H9 (cell line): ENCODE measurements around the gene PPBP. TPM values are rescaled to one million over a fixed set of nuclear protein-coding genes. Genes with fewer than 3 reads are reported as not detected.

Experiments
- DNase-seq: peaks from one replicate; pipeline ENCODE4 v3.0.0-alpha.2; 2017
- H2AFZ ChIP-seq: one replicate; pipeline ENCODE4 v1.6.1; 2013; ENCODE audit warnings: mild to moderate bottlenecking, low read length, control low read depth, moderate library complexity
- H2AK5ac ChIP-seq: 2 replicates; pipeline ENCODE4 v1.6.1; 2013; ENCODE audit warnings: low read length, control low read depth, mixed read lengths; ENCODE audit not compliant: insufficient read length
- H2BK120ac ChIP-seq: one replicate; pipeline ENCODE4 v1.6.1; 2013; ENCODE audit warnings: low read depth, mild to moderate bottlenecking, low read length, control low read depth, inconsistent platforms; ENCODE audit not compliant: poor library complexity, severe bottlenecking
- H2BK12ac ChIP-seq: 2 replicates; pipeline ENCODE4 v1.6.1; 2013; ENCODE audit warnings: low read length, control low read depth, mixed read lengths, low read depth; ENCODE audit not compliant: insufficient read length
- H2BK15ac ChIP-seq: 2 replicates; pipeline ENCODE4 v1.6.1; 2013; ENCODE audit warnings: low read depth, low read length, control low read depth
- H2BK20ac ChIP-seq: one replicate; pipeline ENCODE4 v1.6.1; 2013; ENCODE audit warnings: low read depth, mild to moderate bottlenecking, low read length, control low read depth, inconsistent platforms; ENCODE audit not compliant: poor library complexity, severe bottlenecking
- H2BK5ac ChIP-seq: 2 replicates; pipeline ENCODE4 v1.6.1; 2013; ENCODE audit warnings: low read length, control low read depth, mixed read lengths; ENCODE audit not compliant: insufficient read length
- H3K14ac ChIP-seq: 2 replicates; pipeline ENCODE4 v1.6.1; 2013; ENCODE audit warnings: low read length, control low read depth; ENCODE audit not compliant: insufficient read depth
- H3K18ac ChIP-seq: 2 replicates; pipeline ENCODE4 v1.6.1; 2013; ENCODE audit warnings: low read depth, mild to moderate bottlenecking, mixed read lengths, low read length, control low read depth; ENCODE audit not compliant: insufficient read length
- H3K23ac ChIP-seq: 2 replicates; pipeline ENCODE4 v1.6.1; 2013; ENCODE audit warnings: low read length, control low read depth, mixed read lengths, low read depth; ENCODE audit not compliant: insufficient read length
- H3K23me2 ChIP-seq: 2 replicates; pipeline ENCODE4 v1.6.1; 2013; ENCODE audit warnings: low read depth, mild to moderate bottlenecking, mixed read lengths, low read length, control low read depth; ENCODE audit not compliant: insufficient read length, poor library complexity, severe bottlenecking
- H3K27ac ChIP-seq: 2 replicates; pipeline ENCODE4 v1.5.1; 2013; ENCODE audit warnings: low read length, control low read depth, mixed read lengths, low read depth; ENCODE audit not compliant: insufficient read length
- H3K27me3 ChIP-seq: 2 replicates; pipeline ENCODE4 v1.6.1; 2013; ENCODE audit warnings: low read length, control low read depth, inconsistent platforms; ENCODE audit not compliant: insufficient read depth
- H3K4ac ChIP-seq: 2 replicates; pipeline ENCODE4 v1.6.1; 2013; ENCODE audit warnings: low read depth, mild to moderate bottlenecking, control low read depth, inconsistent platforms, low read length, moderate library complexity
- H3K4me1 ChIP-seq: 2 replicates; pipeline ENCODE4 v1.6.1; 2013; ENCODE audit warnings: low read length, control low read depth, inconsistent platforms; ENCODE audit not compliant: insufficient read depth
- H3K4me2 ChIP-seq: 2 replicates; pipeline ENCODE4 v1.6.1; 2013; ENCODE audit warnings: low read length, control low read depth, mixed read lengths; ENCODE audit not compliant: insufficient read length, insufficient read depth
- H3K56ac ChIP-seq: 2 replicates; pipeline ENCODE4 v1.6.1; 2013; ENCODE audit warnings: low read depth, mild to moderate bottlenecking, mixed read lengths, low read length, control low read depth; ENCODE audit not compliant: insufficient read length
- H3K79me1 ChIP-seq: 2 replicates; pipeline ENCODE4 v1.6.1; 2013; ENCODE audit warnings: low read depth, mild to moderate bottlenecking, moderate library complexity, low read length, control low read depth, inconsistent platforms; ENCODE audit not compliant: insufficient read depth, poor library complexity, severe bottlenecking
- H3K79me2 ChIP-seq: 2 replicates; pipeline ENCODE4 v1.6.1; 2013; ENCODE audit warnings: low read length, control low read depth, inconsistent platforms; ENCODE audit not compliant: insufficient read depth
- H3K9ac ChIP-seq: 2 replicates; pipeline ENCODE4 v1.6.1; 2013; ENCODE audit warnings: low read length, control low read depth, mixed read lengths; ENCODE audit not compliant: insufficient read length; ENCODE audit errors: extremely low read depth
- H3K9me3 ChIP-seq: one replicate; pipeline ENCODE4 v1.6.1; 2013; ENCODE audit warnings: low read depth, low read length, inconsistent platforms; ENCODE audit not compliant: control insufficient read depth
- H3T11ph ChIP-seq: one replicate; pipeline ENCODE4 v1.6.1; 2013; ENCODE audit warnings: mild to moderate bottlenecking, low read length, control low read depth, inconsistent platforms
- H4K20me1 ChIP-seq: one replicate; pipeline ENCODE4 v1.6.1; 2013; ENCODE audit not compliant: control insufficient read depth, insufficient read length, insufficient read depth
- H4K5ac ChIP-seq: 2 replicates; pipeline ENCODE4 v1.6.1; 2013; ENCODE audit warnings: low read depth, mild to moderate bottlenecking, mixed read lengths, low read length, control low read depth; ENCODE audit not compliant: insufficient read length
- H4K8ac ChIP-seq: replicated peaks from 2 replicates; pipeline ENCODE4 v1.6.1; 2013; ENCODE audit warnings: low read length, control low read depth, mixed read lengths, low read depth; ENCODE audit not compliant: insufficient read length
- H4K91ac ChIP-seq: 2 replicates; pipeline ENCODE4 v1.6.1; 2013; ENCODE audit warnings: low read depth, mild to moderate bottlenecking, moderate library complexity, mixed read lengths, low read length, control low read depth; ENCODE audit not compliant: insufficient read length
- H3K27ac Mint-ChIP-seq, 3 experiments: 2 replicates in 2 of 3; 3 replicates in 1 of 3; pipeline ENCODE4 v1.8.0; 2020 to 2021; ENCODE audit warnings: mixed read lengths in 3 of 3, mild to moderate bottlenecking in 1 of 3, moderate library complexity in 1 of 3
- H3K27me3 Mint-ChIP-seq: 2 replicates; pipeline ENCODE4 v1.8.0; 2021; ENCODE audit warnings: low read depth, mild to moderate bottlenecking, moderate library complexity, mixed read lengths
- H3K36me3 Mint-ChIP-seq, 3 experiments: 2 replicates in 2 of 3; 3 replicates in 1 of 3; pipeline ENCODE4 v1.8.0; 2020 to 2021; ENCODE audit warnings: low read depth in 3 of 3, mixed read lengths in 3 of 3; ENCODE audit not compliant: insufficient read depth in 1 of 3
- H3K4me1 Mint-ChIP-seq, 2 experiments: 2 replicates each; pipeline ENCODE4 v1.8.0; 2020; ENCODE audit warnings: mixed read lengths in 2 of 2
- H3K4me3 Mint-ChIP-seq, 2 experiments: 2 replicates in 1 of 2; 3 replicates in 1 of 2; pipeline ENCODE4 v1.8.0; 2020 to 2021; ENCODE audit warnings: mild to moderate bottlenecking in 2 of 2, mixed read lengths in 2 of 2, moderate library complexity in 1 of 2
- H3K9me3 Mint-ChIP-seq, 2 experiments: 2 replicates in 1 of 2; 3 replicates in 1 of 2; pipeline ENCODE4 v1.8.0; 2020; ENCODE audit warnings: mild to moderate bottlenecking in 2 of 2, mixed read lengths in 2 of 2, moderate library complexity in 1 of 2
- WGBS: extraction: QIAGEN DNeasy Blood & Tissue Kit; methylation state at CpG from one replicate; pipeline ENCODE4 v1.1.7; 2013; ENCODE audit warnings: missing lambda C conversion rate, low lambda C conversion rate, mixed read lengths; ENCODE audit not compliant: insufficient read length; ENCODE audit errors: extremely low coverage; 5-methylcytosine and 5-hydroxymethylcytosine counted together
- total RNA-seq: library from RNA; stranded (reverse); gene quantifications from 2 replicates; pipeline ENCODE4 v1.2.1, GENCODE V29; 2021
- TF ChIP-seq, protein P1 (sequence below): fragments of 200-600 bp; sonication (generic); conservative IDR thresholded peaks from 3 replicates; pipeline ENCODE4 v1.8.0; 2021; ENCODE audit warnings: antibody characterized with exemption, mild to moderate bottlenecking

The PPBP gene
- total RNA-seq, 1 experiment from 2014 or later: 0.33 TPM

DNA sequence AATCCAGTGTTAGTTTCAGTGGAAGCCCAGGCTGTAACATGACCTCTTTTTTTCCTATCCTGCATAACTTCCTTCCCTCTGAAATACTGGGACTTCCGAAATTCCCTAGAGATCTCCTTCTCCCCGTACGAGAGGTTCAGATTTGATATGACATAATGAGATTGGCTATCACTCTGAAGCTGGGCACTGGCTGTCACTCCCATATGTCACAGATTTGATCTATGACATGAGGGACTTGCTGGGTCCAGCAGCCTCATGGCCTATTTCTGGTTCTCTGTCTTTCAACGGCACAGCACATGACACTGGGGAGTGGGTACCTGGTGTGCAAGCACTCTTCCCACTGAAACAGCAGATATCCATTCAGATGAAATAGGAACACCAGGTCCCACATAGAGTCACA, 42.9 kb downstream of the PPBP start:
- H3K27me3 ChIP-seq: peaks cover 53% of the 10 kb centered on the region
- H4K8ac ChIP-seq: no peak overlapping the region
- H4K5ac ChIP-seq: no peak overlapping the region
- H3K79me2 ChIP-seq: no peaks in the 10 kb centered on the region
- Mint-ChIP-seq H3K9me3 (peaks cover 2 to 5% of the 10 kb centered on the region in 2 experiments; a peak in 2 of 5 replicates), H3K27me3 (peaks cover 100% of the 10 kb centered on the region), H3K4me1 (peaks cover 13 to 17% of the 10 kb centered on the region in 2 experiments), H3K36me3 (no peaks in the 10 kb centered on the region; a peak in 1 of 7 replicates), H3K4me3 (peak overlapping the region in 1 of 2 experiments; percentile 79; a peak in 1 of 5 replicates), H3K27ac (no peak overlapping the region)
- H3K14ac ChIP-seq: no peak overlapping the region
- H3K27ac ChIP-seq: no peak overlapping the region
- no peak overlapping the region for H3K23ac ChIP-seq
- no peaks in the 10 kb centered on the region for H3K79me1 ChIP-seq
- no peak overlapping the region for H3K56ac ChIP-seq
- H3K4me1 ChIP-seq: peaks cover 2% of the 10 kb centered on the region; the same call in 1 of the 2 replicates
- no peaks in the 10 kb centered on the region for H4K20me1 ChIP-seq
- no peak overlapping the region for H3K4ac ChIP-seq
- H2BK20ac ChIP-seq: no peak overlapping the region
- no peak overlapping the region for H3K4me2 ChIP-seq
- H2BK15ac ChIP-seq: no peak overlapping the region
- no peak overlapping the region for H3K18ac ChIP-seq
- peaks cover 7% of the 10 kb centered on the region for H3K23me2 ChIP-seq
- no peaks in the 10 kb centered on the region for H3K9me3 ChIP-seq
- TF ChIP-seq, protein P1, sequence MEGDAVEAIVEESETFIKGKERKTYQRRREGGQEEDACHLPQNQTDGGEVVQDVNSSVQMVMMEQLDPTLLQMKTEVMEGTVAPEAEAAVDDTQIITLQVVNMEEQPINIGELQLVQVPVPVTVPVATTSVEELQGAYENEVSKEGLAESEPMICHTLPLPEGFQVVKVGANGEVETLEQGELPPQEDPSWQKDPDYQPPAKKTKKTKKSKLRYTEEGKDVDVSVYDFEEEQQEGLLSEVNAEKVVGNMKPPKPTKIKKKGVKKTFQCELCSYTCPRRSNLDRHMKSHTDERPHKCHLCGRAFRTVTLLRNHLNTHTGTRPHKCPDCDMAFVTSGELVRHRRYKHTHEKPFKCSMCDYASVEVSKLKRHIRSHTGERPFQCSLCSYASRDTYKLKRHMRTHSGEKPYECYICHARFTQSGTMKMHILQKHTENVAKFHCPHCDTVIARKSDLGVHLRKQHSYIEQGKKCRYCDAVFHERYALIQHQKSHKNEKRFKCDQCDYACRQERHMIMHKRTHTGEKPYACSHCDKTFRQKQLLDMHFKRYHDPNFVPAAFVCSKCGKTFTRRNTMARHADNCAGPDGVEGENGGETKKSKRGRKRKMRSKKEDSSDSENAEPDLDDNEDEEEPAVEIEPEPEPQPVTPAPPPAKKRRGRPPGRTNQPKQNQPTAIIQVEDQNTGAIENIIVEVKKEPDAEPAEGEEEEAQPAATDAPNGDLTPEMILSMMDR: no peak
- H2BK120ac ChIP-seq: no peak overlapping the region
- no peak overlapping the region for H4K91ac ChIP-seq
- no peak overlapping the region for H2BK12ac ChIP-seq
- no peak for DNase-seq
- no peak overlapping the region for H2AK5ac ChIP-seq
- no peak overlapping the region for H3K9ac ChIP-seq
- H2BK5ac ChIP-seq: no peak overlapping the region
- no peak overlapping the region for H2AFZ ChIP-seq
- H3T11ph ChIP-seq: no peak overlapping the region
- WGBS: no CpG with 5 or more reads among the region's 4 CpGs
